SK-N-MC (cell line): Measurements from ENCODE around the gene PAOX.

ENCODE experiments used
- DNase-seq: peaks from one replicate; pipeline ENCODE4 v3.0.0-alpha.2; 2011; ENCODE audit warnings: low read depth, low spot score
- H3K27ac ChIP-seq: fragments of 200-600 bp; sonication (generic); 2 replicates; pipeline ENCODE4 v1.5.1; 2016; ENCODE audit warnings: mixed run types
- H3K36me3 ChIP-seq: fragments of 200-600 bp; sonication (generic); 2 replicates; pipeline ENCODE4 v1.6.1; 2017; ENCODE audit warnings: antibody characterized with exemption, low read length, mixed read lengths; ENCODE audit not compliant: insufficient read depth
- H3K4me3 ChIP-seq: fragments of 200-600 bp; sonication (generic); 2 replicates; pipeline ENCODE4 v1.5.1; 2016
- H3K9ac ChIP-seq: fragments of 200-600 bp; sonication (generic); 2 replicates; pipeline ENCODE4 v1.8.0; 2017; ENCODE audit warnings: mixed run types, mixed read lengths; ENCODE audit not compliant: insufficient read length
- H3K9me3 ChIP-seq: fragments of 200-600 bp; sonication (generic); 2 replicates; pipeline ENCODE4 v1.6.1; 2017; ENCODE audit warnings: low read depth, mild to moderate bottlenecking, antibody characterized with exemption, low read length, moderate library complexity, mixed read lengths
- EZH2 ChIP-seq: fragments of 200-600 bp; sonication (generic); IDR thresholded peaks from one replicate; pipeline ENCODE4 v1.6.1; 2017; ENCODE audit warnings: antibody characterized with exemption
- FOXP2 ChIP-seq: optimal IDR thresholded peaks from 2 replicates; pipeline ENCODE3; 2011; ENCODE audit warnings: mild to moderate bottlenecking, moderate library complexity; ENCODE audit not compliant: insufficient read depth; ENCODE audit errors: extremely low read length, control extremely low read depth
- POLR2AphosphoS5 ChIP-seq: IDR thresholded peaks from 2 replicates; pipeline ENCODE4 v1.6.1; 2012; ENCODE audit warnings: mild to moderate bottlenecking, low read depth, low read length, borderline replicate concordance

PAOX gene

DNA sequence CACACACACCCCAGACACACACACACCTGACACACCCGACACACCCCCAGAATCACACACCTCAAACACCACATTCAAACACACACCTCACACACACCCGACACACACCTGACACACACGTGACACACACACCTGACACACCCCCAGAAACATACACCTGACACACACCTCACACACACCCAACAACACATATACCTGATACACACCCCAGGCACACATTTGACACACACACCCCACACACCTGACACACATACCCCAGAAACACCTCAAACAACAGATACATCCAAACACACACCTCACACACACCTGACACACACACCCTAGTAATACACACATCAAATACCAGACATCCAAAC, 41.7 kb upstream of the PAOX start:
- TF ChIP-seq FOXP2 (no peak), EZH2 (no peak), POLR2AphosphoS5 (no peak)
- H3K9ac ChIP-seq, result no peak overlapping the region
- H3K9me3 ChIP-seq, result no peaks in the 10 kb centered on the region

GRCh38 chr10:133338080-133339071, 40.7 kb upstream of the PAOX start:
- Histone ChIP-seq H3K9ac (no peak overlapping the region), H3K27ac (no peak overlapping the region), H3K4me3 (no peak overlapping the region), H3K9me3 (no peaks in the 10 kb centered on the region), H3K36me3 (no peaks in the 10 kb centered on the region)
- no peak for DNase-seq
- TF ChIP-seq EZH2 (no peak), POLR2AphosphoS5 (no peak), FOXP2 (no peak)

More for the DNA sequence above, 41.7 kb upstream of the PAOX start:
- DNase-seq, result no peak
- Histone ChIP-seq H3K27ac (no peak overlapping the region), H3K36me3 (no peaks in the 10 kb centered on the region), H3K4me3 (no peak overlapping the region)

DNA sequence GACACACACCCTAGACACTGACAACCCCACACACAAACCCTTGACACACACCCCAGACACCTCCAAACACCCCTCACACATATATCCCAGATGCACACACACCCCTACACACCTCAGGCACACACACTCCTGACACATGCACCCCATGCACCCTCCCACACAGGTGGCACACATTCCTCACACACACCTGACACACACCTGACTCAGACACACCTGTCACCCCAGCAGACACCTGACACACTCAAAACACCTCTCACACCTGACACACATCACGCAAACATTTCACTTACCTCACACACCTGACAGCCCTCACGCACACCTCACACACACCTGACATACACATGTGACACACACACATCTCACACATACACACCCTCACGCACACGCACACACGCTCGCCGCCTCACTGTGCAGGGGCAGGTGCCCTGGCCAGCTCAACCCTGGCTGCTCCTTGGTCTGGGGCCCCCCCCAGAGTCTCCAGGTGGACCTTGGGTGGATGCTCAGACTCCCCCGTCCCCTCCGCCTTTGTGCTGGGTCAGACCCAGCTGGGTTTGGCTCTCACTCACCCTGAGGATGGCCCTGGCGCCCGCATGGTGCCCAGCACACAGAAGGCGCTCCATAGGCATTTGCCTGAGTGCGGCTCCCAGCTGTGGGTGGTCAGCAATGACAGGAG, 39.2 kb upstream of the PAOX start:
- H3K4me3 ChIP-seq, result no peak overlapping the region
- no peak overlapping the region for H3K27ac ChIP-seq
- no peak overlapping the region for H3K9ac ChIP-seq
- no peak for DNase-seq
- no peaks in the 10 kb centered on the region for H3K9me3 ChIP-seq
- TF ChIP-seq POLR2AphosphoS5, result no peak
- no peak for TF ChIP-seq EZH2
- TF ChIP-seq FOXP2, result no peak
- no peaks in the 10 kb centered on the region for H3K36me3 ChIP-seq

DNA sequence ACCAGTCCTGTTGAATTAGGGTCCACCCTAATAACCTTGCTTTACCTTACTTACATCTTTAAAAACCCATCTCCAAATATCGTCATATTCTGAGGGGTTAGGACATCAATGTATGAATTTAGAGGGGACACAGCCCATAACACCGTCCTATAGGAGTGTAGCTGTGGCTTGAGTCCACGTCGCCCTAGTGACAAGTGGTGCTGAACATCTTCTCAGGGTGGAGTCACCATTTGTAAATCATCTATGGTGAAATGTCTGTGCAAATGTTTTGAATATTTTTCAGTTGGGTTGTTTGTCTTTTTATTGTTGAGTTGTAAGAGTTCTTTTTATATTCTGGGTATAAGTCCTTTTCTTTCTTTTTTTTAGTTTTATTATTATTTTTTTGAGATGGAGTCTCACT, 37.1 kb upstream of the PAOX start:
- Histone ChIP-seq H3K9ac (no peak overlapping the region), H3K9me3 (no peaks in the 10 kb centered on the region)
- TF ChIP-seq EZH2 (no peak), POLR2AphosphoS5 (no peak), FOXP2 (no peak)

DNA sequence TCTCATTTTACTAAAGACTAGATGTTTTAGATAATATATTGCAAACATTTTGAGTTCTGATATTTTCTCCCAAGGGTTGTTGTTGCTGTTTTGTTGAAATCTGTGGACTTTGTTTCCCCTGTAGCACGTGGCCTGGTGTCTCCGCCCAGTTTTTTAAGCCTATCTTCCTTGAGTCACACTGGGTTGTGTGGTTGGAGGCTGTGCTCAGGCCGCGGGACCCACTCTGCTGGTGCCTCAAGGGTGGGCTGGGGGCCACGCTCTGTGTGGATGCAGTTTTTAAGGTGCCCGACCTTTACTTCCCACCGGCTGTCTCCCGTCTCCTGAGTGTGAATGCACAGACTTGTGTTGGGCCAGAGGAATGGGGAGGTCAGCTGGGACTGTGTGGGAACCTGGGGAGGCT, 36.1 kb upstream of the PAOX start:
- DNase-seq, result no peak
- TF ChIP-seq FOXP2, result no peak
- no peak for TF ChIP-seq POLR2AphosphoS5
- no peak for TF ChIP-seq EZH2
- no peaks in the 10 kb centered on the region for H3K36me3 ChIP-seq
- H3K9me3 ChIP-seq, result no peaks in the 10 kb centered on the region
- no peak overlapping the region for H3K9ac ChIP-seq
- H3K27ac ChIP-seq, result no peak overlapping the region
- no peak overlapping the region for H3K4me3 ChIP-seq

More for the DNA sequence above, 37.1 kb upstream of the PAOX start:
- Histone ChIP-seq H3K27ac (no peak overlapping the region), H3K4me3 (no peak overlapping the region), H3K36me3 (no peaks in the 10 kb centered on the region)
- no peak for DNase-seq

- H3K9ac ChIP-seq, result no peak overlapping the region
- no peaks in the 10 kb centered on the region for H3K36me3 ChIP-seq
- no peak for DNase-seq
- no peak overlapping the region for H3K27ac ChIP-seq
- no peak for TF ChIP-seq FOXP2
- no peak for TF ChIP-seq POLR2AphosphoS5
- no peak for TF ChIP-seq EZH2
- no peak overlapping the region for H3K4me3 ChIP-seq
- no peaks in the 10 kb centered on the region for H3K9me3 ChIP-seq
These were observed 35.5 kb upstream of the PAOX start for GRCh38 chr10:133343558-133343957.

GRCh38 chr10:133344236-133344635, 34.8 kb upstream of the PAOX start:
- Histone ChIP-seq H3K27ac (no peak overlapping the region), H3K4me3 (no peak overlapping the region), H3K9me3 (no peaks in the 10 kb centered on the region), H3K9ac (no peak overlapping the region), H3K36me3 (no peaks in the 10 kb centered on the region)
- no peak for DNase-seq
- TF ChIP-seq POLR2AphosphoS5, result no peak
- TF ChIP-seq EZH2, result no peak
- no peak for TF ChIP-seq FOXP2

DNA sequence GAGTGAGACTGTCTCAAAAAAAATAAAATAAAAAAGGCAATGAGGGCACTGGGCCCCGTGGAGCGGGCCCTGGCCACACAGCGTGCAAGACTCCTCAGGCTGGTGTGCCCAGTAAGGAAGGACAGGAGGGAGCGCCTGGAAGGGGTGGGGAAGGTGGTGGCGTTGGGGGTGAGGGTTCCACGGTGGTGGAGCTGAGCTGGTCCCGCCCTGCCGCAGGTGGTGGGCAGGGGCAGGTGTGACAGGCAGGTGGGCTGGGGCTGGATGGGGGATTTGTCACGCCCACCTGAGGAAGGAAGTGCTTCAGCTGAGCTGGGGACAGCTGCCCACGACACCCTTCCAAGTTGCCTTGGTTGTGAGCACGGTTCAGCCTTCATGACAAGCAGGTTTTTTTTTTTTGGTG, 32.6 kb upstream of the PAOX start:
- TF ChIP-seq POLR2AphosphoS5 (no peak), FOXP2 (no peak)
- Histone ChIP-seq H3K4me3 (no peak overlapping the region), H3K9ac (no peak overlapping the region), H3K27ac (no peak overlapping the region), H3K36me3 (no peaks in the 10 kb centered on the region), H3K9me3 (no peaks in the 10 kb centered on the region)
- no peak for DNase-seq
